GM12865 (cell line): ENCODE results near the gene PODN.

Source experiments
- DNase-seq: peaks from one replicate; pipeline ENCODE4 v3.0.0; 2010; ENCODE audit warnings: low read depth
- H3K4me3 ChIP-seq: 2 replicates; pipeline ENCODE4 v1.5.1; 2011; ENCODE audit warnings: mild to moderate bottlenecking, low read depth, low read length, control low read depth
- CTCF ChIP-seq: IDR thresholded peaks from 2 replicates; pipeline ENCODE4 v1.5.1; 2011; ENCODE audit warnings: low read length, control low read depth, low read depth, inconsistent platforms; ENCODE audit not compliant: insufficient read depth; ENCODE audit errors: missing control alignments

PODN gene

GRCh38 chr1:53077599-53077965 is 15.6 kb downstream of the PODN start:
- DNase-seq: no peak
- H3K4me3 ChIP-seq: no peak overlapping the region
- TF ChIP-seq CTCF: no peak

DNA sequence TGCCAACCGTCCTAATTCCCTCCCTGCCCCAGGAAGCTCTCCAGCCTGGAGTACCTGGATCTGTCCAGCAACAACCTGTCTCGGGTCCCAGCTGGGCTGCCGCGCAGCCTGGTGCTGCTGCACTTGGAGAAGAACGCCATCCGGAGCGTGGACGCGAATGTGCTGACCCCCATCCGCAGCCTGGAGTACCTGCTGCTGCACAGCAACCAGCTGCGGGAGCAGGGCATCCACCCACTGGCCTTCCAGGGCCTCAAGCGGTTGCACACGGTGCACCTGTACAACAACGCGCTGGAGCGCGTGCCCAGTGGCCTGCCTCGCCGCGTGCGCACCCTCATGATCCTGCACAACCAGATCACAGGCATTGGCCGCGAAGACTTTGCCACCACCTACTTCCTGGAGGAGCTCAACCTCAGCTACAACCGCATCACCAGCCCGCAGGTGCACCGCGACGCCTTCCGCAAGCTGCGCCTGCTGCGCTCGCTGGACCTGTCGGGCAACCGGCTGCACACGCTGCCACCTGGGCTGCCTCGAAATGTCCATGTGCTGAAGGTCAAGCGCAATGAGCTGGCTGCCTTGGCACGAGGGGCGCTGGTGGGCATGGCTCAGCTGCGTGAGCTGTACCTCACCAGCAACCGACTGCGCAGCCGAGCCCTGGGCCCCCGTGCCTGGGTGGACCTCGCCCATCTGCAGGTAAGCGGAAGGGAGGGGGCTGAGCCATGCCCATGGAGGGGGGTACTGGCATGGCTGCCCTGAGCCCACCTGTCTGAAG is 16.5 kb downstream of the PODN start:
- no peak for TF ChIP-seq CTCF
- DNase-seq: no peak

DNA sequence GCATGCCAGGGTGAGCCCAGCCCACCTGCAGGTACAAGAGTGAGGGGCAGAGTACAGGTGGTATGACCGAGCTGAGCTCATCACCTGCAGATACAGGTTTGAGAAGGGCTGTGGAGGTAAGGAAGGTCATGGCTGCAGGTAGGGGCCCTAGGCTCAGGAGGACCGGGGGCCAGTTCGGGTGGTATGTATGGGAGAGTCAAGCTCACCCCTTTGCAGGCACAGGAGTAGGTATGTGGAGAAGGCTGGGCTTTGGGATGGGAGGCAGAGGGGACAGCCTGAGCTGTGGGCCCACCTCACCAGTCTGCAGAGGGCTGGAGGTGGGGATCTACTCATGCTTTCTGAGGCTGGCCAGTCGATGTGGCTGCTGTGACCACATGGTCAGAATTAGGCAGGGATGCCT is 17.2 kb downstream of the PODN start:
- no peak for DNase-seq
- no peak for TF ChIP-seq CTCF

More for the DNA sequence above, 16.5 kb downstream of the PODN start:
- no peak overlapping the region for H3K4me3 ChIP-seq

DNA sequence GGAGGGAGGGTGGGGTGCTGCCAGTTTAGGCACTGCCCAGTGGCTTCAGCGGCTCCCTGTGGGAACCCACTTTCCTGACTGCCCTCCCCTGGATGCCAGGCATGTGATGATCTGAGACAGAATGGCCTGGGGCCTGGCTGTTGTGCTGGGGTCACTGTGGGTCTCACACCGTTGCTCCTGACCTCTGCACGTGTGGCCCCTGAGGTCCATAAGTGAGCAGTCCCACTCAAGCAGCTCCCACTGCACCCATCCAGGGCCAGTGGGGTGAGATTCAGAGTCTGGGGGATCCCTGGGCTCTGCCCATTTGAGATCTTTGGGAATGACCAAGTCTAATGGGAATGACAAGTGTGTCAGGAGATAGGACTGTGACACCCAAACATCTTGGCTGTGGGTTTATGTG is 18.0 kb downstream of the PODN start:
- DNase-seq: no peak
- no peak for TF ChIP-seq CTCF
- no peak overlapping the region for H3K4me3 ChIP-seq

More for the DNA sequence above, 17.2 kb downstream of the PODN start:
- no peak overlapping the region for H3K4me3 ChIP-seq

GRCh38 chr1:53080769-53081168 is 18.8 kb downstream of the PODN start:
- no peak for DNase-seq

DNA sequence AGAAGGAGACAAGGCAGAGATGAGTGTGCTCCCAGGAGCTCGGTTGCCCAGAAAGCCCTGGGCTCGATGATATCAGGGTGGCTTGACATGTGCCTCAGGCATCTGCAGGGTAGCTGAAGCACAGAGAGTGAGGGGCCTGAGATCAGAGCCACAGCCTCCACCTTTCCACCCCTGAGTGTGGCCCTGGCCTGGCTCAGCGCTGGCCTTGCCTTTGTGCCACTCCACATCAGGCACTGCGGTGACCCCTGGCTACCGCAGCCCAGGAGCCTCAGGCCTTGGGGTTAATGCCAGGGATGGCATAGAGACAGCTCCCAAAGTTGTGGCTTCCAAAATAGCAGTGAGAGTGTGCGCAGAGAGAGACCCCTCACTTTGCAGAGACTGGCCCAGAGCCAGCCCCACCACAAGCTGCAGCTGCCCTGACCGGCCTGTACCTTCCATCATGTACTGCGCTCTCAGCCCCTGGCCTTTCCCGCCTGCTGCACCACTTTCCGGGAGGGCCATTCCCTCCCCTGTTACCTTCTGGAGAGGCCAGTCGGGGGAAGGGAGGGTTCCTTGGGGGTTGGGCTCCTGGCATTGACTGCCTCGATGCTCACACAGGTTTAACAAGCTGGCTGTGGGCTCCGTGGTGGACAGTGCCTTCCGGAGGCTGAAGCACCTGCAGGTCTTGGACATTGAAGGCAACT is 19.5 kb downstream of the PODN start:
- TF ChIP-seq CTCF: no peak
- no peak for DNase-seq
- no peak overlapping the region for H3K4me3 ChIP-seq

More at GRCh38 chr1:53080769-53081168, 18.8 kb downstream of the PODN start:
- no peak overlapping the region for H3K4me3 ChIP-seq
- no peak for TF ChIP-seq CTCF
